ENCODE measurements around the gene SLC27A5. TPM values are rescaled to one million over a fixed set of nuclear protein-coding genes. Genes with fewer than 3 reads are reported as not detected.

The SLC27A5 gene
- total RNA-seq, 2 donors from 2014 or later = 5.4 to 9.9 TPM

DNA sequence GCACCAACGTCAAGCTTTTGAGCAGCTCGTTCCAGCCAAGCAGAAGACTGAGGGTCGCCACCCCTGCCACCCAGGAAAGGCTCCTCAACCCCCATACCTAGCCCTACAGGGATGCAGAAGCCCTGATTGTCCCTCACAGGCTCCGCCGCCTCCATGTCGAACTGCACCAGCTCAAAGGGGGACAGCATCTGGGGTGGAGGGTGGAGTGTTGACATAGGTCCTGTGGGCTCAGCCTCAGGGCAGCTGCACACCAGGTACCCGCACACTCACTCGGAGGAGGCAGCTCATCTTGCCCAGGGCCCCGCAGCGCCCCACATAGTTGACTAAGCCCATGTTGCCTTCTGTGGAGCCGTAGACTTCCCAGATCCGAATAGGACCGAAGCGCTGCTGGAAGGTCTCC is 11.6 kb downstream of the SLC27A5 start:
- intact Hi-C loops (cut with DNase I) = no loop called here
- Histone ChIP-seq H3K9me3 (no peaks in the 10 kb centered on the region), H3K4me1 (peaks cover 25% of the 10 kb centered on the region), H3K27me3 (no peaks in the 10 kb centered on the region), H3K36me3 (replicated peaks in 1 of 2; ENCODE audit: insufficient read depth in 1 of 2, low read depth in 2 of 2) (no peaks in the 10 kb centered on the region), H3K4me3 (no peak overlapping the region), H3K27ac (no peak overlapping the region)
- 89% methylated on average over 14 of the region's 14 CpGs; no CpG with 5 or more reads in 1 of the 2 donors for WGBS, 2 donors
- DNase-seq = no peak
- TF ChIP-seq, protein P1, sequence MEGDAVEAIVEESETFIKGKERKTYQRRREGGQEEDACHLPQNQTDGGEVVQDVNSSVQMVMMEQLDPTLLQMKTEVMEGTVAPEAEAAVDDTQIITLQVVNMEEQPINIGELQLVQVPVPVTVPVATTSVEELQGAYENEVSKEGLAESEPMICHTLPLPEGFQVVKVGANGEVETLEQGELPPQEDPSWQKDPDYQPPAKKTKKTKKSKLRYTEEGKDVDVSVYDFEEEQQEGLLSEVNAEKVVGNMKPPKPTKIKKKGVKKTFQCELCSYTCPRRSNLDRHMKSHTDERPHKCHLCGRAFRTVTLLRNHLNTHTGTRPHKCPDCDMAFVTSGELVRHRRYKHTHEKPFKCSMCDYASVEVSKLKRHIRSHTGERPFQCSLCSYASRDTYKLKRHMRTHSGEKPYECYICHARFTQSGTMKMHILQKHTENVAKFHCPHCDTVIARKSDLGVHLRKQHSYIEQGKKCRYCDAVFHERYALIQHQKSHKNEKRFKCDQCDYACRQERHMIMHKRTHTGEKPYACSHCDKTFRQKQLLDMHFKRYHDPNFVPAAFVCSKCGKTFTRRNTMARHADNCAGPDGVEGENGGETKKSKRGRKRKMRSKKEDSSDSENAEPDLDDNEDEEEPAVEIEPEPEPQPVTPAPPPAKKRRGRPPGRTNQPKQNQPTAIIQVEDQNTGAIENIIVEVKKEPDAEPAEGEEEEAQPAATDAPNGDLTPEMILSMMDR (IDR thresholded peaks at IDR 0.05) = no peak
- TF ChIP-seq POLR2A (IDR thresholded peaks at IDR 0.05) = no peak
- no peak for ATAC-seq

DNA sequence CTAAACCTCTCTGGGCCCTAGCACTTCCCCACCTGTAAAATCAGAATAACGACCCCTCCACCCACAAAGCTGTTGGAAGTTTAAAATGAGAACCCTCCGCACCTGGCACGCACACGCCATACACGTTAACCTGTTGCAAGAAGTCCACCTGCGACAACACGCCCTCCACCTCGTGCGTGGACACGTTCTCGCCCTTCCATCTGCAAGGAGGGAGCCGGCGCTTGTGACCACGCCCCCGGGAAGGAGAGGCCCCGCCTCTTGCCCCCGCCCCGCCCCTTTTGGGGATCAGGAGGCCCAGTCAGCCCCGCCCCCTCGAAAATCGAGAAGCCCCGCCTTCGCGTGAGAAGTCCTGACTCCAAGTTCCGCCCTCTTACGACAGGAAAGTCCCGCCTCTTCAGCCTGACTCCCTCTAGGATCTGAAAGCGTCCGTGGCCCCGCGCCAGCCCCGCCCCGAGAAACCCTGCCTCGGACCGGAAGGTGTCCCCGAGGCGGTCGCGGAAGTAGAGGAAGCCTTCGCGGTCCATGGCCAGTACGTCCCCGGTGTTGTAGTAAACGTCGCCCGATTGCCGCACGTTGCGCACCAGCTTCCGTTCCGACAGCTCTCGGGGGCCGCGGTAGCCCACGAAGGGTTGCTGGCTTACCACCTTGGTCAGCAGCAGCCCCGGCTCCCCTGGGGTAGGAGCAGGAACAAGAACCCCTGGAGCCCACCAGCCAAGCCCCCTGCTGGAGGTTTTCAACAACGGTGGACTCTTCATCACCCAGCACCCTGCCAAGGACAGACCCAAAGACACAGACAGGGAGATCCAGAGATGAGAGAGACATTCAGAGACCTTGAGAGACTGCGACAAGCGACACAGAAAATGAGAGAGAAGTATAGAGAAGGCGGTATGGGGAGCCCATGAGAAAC is 12.5 kb downstream of the SLC27A5 start:
- TF ChIP-seq, protein P1 (IDR thresholded peaks at IDR 0.05) = peak in 3 of 7 experiments; percentile 33 to 36 (median 33)
- TF ChIP-seq POLR2A (IDR thresholded peaks at IDR 0.05) = peak; percentile 25 to 71 (median 60)
- 1 to 2% methylated on average over 13 to 60 of the region's 60 CpGs for WGBS, 2 donors

DNA sequence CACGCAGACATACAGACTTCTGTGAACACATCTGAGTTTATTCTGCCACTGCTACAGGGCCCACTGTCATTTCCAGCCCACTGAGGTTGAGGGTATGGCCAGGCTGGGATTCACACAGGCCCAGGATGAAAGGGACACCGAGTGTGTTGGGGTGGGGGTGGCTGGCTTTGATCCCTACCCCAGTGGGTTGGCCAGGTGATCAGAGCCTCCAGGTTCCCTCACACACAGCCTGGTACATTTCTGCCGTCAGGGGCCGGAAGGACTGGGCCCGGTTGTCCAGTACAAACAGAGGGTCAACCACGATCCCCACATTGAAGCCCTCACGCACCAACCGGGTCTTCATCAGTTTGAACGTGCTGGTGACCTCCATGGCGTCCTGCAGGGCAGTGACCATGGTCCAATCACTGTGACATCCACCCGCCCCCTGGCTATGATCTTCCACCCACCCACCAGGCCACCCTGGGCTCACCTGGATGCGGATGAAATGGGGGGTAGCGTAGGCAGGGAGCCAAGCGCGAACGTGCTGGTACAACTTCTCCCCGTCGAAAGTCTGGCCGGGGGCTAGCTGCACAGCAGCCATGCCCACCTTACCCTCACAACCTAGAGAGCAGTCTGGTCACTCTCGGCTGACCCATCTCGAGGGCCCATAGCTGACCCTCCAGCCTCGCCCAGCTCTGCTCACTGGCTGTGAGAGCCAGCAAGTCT is 13.3 kb downstream of the SLC27A5 start:
- no peaks in the 10 kb centered on the region for H3K9me3 ChIP-seq
- H3K27ac ChIP-seq = peak overlapping the region in 2 of 4 donors; percentile 74 to 84
- H3K4me1 ChIP-seq = peaks cover 25% of the 10 kb centered on the region
- no peak for ATAC-seq
- peak in 1 of 4 donors; percentile 45 for DNase-seq
- TF ChIP-seq POLR2A (IDR thresholded peaks at IDR 0.05) = no peak
- TF ChIP-seq, protein P1 (IDR thresholded peaks at IDR 0.05) = no peak
- whole genome bisulfite sequencing, 2 donors = 52 to 60% methylated on average over 4 to 22 of the region's 22 CpGs
- H3K4me3 ChIP-seq = peak overlapping the region in 1 of 2 donors; percentile 16
- H3K27me3 ChIP-seq = no peaks in the 10 kb centered on the region
- H3K36me3 ChIP-seq (replicated peaks in 1 of 2; ENCODE audit: insufficient read depth in 1 of 2, low read depth in 2 of 2) = no peaks in the 10 kb centered on the region
- intact Hi-C loops (cut with DNase I) = no loop called here

More for the DNA sequence above, 12.5 kb downstream of the SLC27A5 start:
- DNase-seq (peak; percentile 100), ATAC-seq (peak; percentile 99)
- peaks cover 25% of the 10 kb centered on the region for H3K4me1 ChIP-seq
- H3K27me3 ChIP-seq = no peaks in the 10 kb centered on the region
- H3K9me3 ChIP-seq = no peaks in the 10 kb centered on the region
- peak overlapping the region; percentile 27 to 84 (median 60) for H3K27ac ChIP-seq
- H3K4me3 ChIP-seq = peak overlapping the region; percentile 28
- intact Hi-C loops (cut with DNase I) = no loop called here
- H3K36me3 ChIP-seq (replicated peaks in 1 of 2; ENCODE audit: insufficient read depth in 1 of 2, low read depth in 2 of 2) = no peaks in the 10 kb centered on the region

DNA sequence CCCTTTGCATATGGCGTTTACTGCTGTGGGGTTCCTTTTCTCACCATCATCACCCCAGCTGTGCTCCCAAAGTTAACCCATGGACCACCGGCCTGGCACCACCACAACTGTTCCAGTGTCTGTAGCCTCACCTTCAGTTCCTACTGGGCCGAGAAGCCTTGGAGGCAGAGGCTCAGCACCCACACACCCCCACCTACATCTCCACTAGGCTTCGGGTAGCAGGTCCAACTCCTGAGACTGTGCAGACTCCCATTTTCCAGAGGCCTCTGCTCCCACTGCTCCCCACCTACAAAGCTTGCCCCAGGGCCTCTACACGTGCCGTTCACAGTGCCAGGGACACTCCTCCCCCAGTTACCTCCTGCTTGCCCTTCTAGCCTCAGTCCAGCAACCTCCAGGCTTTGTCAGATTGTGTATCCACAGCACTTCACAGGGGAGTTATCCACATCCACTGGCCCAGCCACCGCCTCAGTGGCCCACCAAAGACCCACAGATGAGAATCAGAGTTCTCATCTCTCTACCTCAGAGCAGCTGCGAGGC is 14.1 kb downstream of the SLC27A5 start:
- TF ChIP-seq, protein P1 (IDR thresholded peaks at IDR 0.05) = no peak
- no peak for TF ChIP-seq POLR2A (IDR thresholded peaks at IDR 0.05)
- H3K27ac ChIP-seq = no peak overlapping the region
- WGBS, 2 donors = 91 to 97% methylated on average over 4 to 8 of the region's 8 CpGs
- no peak for DNase-seq
- peaks cover 25% of the 10 kb centered on the region for H3K4me1 ChIP-seq
- intact Hi-C loops (cut with DNase I) = no loop called here
- no peaks in the 10 kb centered on the region for H3K27me3 ChIP-seq
- H3K4me3 ChIP-seq = no peak overlapping the region
- no peaks in the 10 kb centered on the region for H3K36me3 ChIP-seq (replicated peaks in 1 of 2; ENCODE audit: insufficient read depth in 1 of 2, low read depth in 2 of 2)
- ATAC-seq = no peak
- no peaks in the 10 kb centered on the region for H3K9me3 ChIP-seq

Measured in body of pancreas (tissue), 4 donors.